Fibroblast of lung (primary cell): ENCODE data around the gene MBD5.

Source experiments
- CTCF ChIP-seq, 2 donors: IDR thresholded peaks in 1 of 2; conservative IDR thresholded peaks in 1 of 2; 1 replicate in 1 of 2; 2 replicates in 1 of 2; pipeline ENCODE4 v1.5.1; 2011 to 2012; ENCODE audit warnings: low read length in 2 of 2, control low read depth in 1 of 2, inconsistent platforms in 1 of 2, low read depth in 1 of 2, mild to moderate bottlenecking in 1 of 2
- EZH2 ChIP-seq: IDR thresholded peaks from 2 replicates; pipeline ENCODE4 v1.5.1; 2012; ENCODE audit warnings: low read length, control low read depth, mild to moderate bottlenecking; ENCODE audit errors: missing control alignments

DNA sequence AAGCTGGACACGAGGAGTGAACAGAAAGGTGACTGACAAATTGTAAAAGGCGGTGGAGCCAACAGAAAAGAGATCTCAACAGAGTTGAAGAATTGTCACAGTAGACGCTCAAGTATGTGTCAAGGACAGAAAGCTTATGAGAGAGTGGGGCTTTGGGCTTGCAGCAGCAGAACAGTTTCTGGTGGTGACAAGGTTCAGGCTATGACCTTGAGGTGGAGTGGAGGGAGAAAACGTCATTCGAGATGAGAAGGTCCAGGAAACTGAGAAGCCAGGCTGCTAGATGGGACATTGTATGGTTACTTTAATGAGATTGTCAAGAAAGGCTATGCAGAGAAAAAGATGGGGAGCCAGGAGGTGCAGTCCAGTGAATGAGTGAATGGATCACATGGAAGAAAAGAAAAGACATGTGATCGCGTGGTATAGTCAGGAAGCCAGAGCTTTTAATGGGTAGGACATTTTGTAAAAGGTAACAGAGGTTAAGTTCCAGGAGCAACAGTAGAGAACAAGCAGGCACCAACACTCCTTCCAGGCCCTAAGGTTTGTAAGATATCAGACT, 532.5 kb downstream of the MBD5 start:
- no peak for TF ChIP-seq CTCF (conservative IDR thresholded peaks at IDR 0.05 in 1 of 2, IDR thresholded peaks at IDR 0.05 in 1 of 2; ENCODE audit: low read depth in 1 of 2, low read length in 2 of 2)
- TF ChIP-seq EZH2 = no peak
